Cerebellar nuclear complex (tissue), 1 donor: ENCODE measurements around the gene CABLES2.
"Not testable (repeated sequence)": the region's sequence is repeated elsewhere in the genome, so short reads cannot be mapped to it uniquely, and the experiment has no call there.

Source experiments
- DNase-seq, 2 experiments: peaks; one replicate each; lab custom pipeline; 2025; lab: John Stamatoyannopoulos, UW

The CABLES2 gene

GRCh38 chr20:62388839-62389600 is 18.1 kb downstream of the CABLES2 start:
- no peak for DNase-seq

- DNase-seq = no peak
Observed at GRCh38 chr20:62387933-62388635, 19.0 kb downstream of the CABLES2 start.

- no peak for DNase-seq
Observed at GRCh38 chr20:62387219-62387913, 19.7 kb downstream of the CABLES2 start.

GRCh38 chr20:62386383-62387218 is 20.5 kb downstream of the CABLES2 start, which contains the start of gene RPS21:
Gene RPS21 (plus strand): TSS chr20:62387103. CDS start chr20:62387339, 236 bp downstream.
- peak in 1 of 2 experiments; percentile 68 for DNase-seq

- peak; percentile 31 to 68 for DNase-seq
Observed at GRCh38 chr20:62382306-62383198, 24.5 kb downstream of the CABLES2 start.

GRCh38 chr20:62381842-62382241 is 25.2 kb downstream of the CABLES2 start:
- no peak for DNase-seq

- DNase-seq = no peak
Observed at GRCh38 chr20:62381202-62381797, 25.8 kb downstream of the CABLES2 start.

- no peak for DNase-seq
Observed at GRCh38 chr20:62378215-62378614, 28.9 kb downstream of the CABLES2 start.

GRCh38 chr20:62377615-62378178 is 29.4 kb downstream of the CABLES2 start:
- DNase-seq = no peak

GRCh38 chr20:62377064-62377461 is 30.0 kb downstream of the CABLES2 start:
- DNase-seq = no peak

GRCh38 chr20:62376112-62377063 is 30.7 kb downstream of the CABLES2 start:
- no peak for DNase-seq

- DNase-seq = no peak
Observed at GRCh38 chr20:62374331-62375152, 32.5 kb downstream of the CABLES2 start.

- not testable (repeated sequence) for DNase-seq
Observed at GRCh38 chr20:62373631-62374179, 33.4 kb downstream of the CABLES2 start.

- DNase-seq = no peak
Observed at GRCh38 chr20:62372042-62372993, 34.8 kb downstream of the CABLES2 start.

- no peak for DNase-seq
Observed at GRCh38 chr20:62371588-62372041, 35.5 kb downstream of the CABLES2 start.
